NCI-H82 treated with DMSO at 0.1 percent for 48 hours (cell line): ENCODE data around the gene RIPPLY3.
"Not testable (repeated sequence)": the region's sequence is repeated elsewhere in the genome, so short reads cannot be mapped to it uniquely, and the experiment has no call there.

Experiments
- DNase-seq: peaks from one replicate; lab custom pipeline; 2025; ENCODE audit not compliant: unreplicated experiment; lab: John Stamatoyannopoulos, UW

RIPPLY3 gene

DNA sequence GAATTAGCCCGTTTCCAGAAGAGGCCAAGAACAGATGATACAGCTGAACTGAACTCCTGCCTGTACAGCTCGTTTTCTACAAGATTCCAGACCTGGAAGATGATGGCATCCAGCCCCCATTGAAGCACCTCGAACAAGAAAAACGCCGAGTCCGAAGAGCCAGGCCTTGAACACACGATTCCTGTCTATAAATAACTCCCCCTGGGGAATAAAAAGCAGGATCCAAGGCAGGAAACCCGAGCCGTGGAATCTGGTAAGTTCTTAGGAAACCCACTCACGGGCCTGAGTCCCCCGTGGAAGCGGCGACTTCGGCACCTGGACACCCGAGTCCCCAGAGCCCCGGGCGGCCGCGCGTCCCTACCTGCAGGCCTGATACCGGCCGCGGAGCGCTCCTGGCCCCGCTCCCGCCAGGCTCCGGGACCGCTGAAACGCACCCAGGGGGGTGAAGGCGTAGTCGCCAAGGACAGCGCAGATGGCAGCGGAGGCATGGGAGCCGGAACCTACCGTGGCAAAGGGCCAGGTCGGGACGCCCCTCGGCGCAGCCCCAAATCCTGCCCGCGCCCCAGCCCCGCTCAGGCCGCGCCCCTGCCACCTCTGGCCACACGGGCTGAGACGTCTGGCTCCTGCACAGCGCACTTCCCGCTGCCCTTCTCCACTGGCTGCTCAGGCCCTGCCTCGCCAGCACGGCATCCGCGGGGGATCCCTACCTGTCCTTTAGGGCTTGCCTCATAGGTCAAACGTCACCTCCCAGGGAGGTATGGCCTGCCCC, 26.0 kb upstream of the RIPPLY3 start:
- no peak for DNase-seq

DNA sequence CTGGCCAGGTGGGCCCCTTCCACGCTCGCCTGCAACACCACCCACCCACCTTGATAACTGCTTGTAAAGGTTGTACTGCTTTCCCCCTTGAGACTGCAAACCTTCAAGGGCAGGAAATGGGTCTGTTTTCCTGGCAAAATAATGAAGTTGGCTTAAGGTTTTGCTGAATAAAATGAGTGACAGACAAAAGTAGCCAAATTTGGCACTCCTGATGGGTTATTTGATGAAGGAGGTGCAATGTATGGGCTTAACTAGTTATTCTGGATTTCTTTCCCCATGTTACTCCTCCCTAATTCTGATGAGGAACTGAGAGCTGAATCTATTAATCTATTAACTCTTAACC, 25.5 kb upstream of the RIPPLY3 start:
- DNase-seq, result no peak

DNA sequence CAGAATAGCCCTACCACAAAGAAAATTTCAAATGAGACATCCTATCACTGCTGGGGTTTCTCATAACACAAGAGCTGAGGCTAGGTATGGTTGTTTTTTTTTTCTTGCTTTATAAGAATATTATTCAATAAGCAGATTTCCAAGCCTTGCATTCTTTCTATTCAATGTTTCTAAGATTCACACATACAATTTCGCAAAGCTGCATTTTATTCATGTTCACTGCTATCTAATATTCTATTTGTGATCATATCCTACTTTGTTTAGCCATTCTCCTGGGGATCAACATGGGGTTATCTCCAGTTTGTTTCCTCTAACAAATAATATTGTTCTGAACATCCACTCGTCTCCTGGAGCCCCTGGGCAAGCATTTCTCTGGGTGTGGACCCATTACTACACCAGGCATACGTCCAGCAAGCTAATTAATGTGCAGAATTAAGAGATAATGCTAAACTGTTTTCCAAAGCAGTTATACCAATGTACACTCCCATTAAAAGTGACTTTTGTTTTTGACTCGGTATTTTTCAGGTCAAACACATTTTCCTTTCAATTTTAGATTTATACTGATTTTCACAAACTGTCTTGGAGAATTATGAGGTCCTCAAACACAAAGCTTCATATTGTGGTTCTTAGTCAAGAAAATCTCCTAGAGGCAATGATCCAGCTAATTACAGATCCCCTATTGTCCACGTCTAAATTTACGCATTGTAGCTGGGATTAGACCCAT, 24.4 kb upstream of the RIPPLY3 start:
- no peak for DNase-seq

DNA sequence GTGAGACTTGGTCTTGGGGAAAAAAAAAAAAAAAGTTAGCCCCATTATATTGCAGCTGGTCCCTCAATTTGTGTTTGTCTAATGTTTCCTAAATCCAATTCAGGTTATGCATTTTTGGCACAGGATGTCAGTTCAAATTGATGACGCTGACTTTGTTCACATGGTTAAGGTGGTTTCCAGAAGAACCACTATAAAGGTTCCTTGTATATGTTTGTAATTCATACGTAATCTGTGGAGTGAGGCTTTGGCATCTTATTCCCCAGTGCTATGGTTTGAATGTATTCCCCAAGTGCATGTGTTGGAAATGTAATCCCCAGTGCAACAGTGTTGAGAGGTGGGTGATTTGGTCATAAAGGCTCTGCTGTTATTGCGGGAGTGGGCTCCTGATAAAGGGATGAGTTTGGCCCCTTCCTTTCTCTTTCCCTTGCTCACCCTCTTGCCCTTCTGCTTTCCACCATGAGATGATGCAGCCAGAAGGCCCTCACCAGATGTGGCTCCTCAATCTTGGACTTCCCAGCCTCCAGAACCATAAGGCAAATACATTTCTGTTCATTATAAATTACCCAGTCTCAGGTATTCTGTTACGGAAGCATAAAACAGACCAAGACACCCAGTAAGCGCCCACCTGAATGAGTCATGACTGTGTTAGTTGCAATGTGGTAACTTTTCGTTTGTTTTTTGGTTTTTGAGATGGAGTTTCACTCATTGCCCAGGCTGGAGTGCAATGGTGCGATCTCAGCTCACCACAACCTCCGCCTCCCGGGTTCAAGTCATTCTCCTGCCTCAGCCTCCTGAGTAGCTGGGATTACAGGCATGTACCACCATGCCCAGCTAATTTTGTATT, 20.5 kb upstream of the RIPPLY3 start:
- DNase-seq, result no peak

DNA sequence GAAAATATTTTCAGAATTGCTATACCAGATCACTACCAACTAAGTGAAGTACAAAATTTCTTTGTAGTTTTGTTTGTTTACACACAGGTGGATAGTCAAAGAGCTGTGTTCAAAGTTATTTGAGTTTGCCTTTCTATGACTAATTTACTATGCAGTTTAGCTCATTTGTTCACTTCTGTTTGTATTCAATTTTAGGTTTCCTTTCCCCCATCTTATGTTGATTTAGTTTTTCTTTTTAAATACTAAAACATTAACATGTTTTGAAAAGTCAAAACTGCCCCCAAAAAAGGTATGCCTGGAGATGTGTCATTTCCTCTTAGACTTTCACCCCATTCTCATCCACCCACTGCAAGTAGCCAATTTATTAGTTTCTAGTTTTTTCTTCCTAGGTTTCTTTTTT, 18.7 kb upstream of the RIPPLY3 start:
- no peak for DNase-seq

DNA sequence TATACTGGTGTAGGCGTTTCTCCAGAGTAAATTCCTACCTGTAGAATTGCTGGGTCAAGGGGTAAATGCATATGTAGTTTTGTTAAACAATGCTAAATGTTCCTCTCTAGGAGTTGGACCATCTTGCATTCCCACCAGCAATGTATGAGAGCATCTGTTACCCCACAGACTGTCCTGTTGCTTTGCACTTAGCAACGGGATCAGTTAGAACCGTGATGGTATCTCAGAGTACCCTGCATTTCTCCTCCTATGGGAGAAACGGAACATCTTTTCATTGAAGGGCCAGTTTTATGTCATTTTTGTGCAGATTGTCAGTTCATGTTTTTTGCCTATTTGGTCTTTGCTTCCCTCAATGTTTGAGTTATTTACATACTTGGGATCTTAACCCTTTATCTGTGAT, 18.0 kb upstream of the RIPPLY3 start:
- no peak for DNase-seq

DNA sequence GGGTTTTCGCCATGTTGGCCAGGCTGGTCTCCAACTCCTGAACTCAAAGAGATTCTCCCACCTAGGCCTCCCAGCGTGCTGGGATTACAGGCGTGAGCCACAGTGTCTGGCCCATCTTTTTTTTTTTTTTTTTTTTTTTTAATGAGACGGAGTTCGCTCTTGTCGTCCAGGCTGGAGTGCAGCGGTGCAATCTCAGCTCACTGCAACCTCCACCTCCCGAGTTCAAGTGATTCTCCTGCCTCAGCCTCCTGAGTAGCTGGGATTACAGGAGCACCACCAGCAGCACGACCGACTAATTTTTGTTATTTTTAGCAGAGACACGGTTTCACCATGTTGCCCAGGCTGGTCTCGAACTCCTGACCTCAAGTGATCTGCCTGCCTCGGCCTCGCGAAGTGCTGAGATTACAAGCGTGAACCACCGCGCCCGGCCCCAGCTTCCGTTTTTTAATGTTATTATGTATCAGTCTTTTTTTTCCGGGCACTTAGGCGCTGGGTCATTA, 17.3 kb upstream of the RIPPLY3 start:
- not testable (repeated sequence) for DNase-seq

DNA sequence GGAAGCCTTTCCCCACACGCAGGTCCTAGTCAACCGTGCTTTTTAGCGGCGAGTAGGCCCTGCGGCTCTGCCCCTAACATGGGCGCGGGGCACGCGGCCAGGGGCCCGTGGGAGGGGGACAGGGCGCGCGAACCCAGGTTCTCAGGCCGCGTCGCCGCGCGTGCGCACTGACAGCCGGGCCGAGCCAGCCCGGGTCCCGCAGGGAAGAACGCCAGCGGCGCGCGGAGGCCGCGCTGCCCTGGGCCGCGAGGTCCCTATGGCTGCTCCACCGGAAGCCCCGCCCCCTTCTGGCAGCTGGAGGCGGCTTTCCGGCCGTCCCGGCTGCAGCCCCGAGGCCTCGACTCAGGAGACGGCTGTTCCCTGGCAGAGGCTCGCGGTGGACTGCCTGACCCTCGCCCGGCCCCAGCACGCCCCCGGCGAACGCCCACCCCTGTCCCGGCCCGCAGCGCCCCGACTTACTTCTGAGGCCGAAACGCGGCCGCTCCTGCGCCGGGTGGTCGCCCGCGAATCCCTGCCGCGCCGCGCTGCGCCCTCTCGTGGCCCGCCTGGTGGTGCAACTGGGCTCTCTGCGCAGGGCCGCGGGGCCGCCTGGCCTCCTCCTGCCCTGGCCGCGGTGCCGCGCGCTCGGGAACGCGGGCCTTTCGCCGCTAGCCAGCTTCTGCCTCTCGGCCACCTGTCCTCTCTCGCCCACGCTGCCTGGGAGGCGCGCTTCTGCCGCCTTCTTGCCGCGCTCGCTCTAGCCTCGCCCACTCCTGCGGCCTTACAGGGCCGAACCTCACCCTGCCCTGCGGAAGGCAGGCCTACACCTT, 16.6 kb upstream of the RIPPLY3 start:
- peak; percentile 82 for DNase-seq

DNA sequence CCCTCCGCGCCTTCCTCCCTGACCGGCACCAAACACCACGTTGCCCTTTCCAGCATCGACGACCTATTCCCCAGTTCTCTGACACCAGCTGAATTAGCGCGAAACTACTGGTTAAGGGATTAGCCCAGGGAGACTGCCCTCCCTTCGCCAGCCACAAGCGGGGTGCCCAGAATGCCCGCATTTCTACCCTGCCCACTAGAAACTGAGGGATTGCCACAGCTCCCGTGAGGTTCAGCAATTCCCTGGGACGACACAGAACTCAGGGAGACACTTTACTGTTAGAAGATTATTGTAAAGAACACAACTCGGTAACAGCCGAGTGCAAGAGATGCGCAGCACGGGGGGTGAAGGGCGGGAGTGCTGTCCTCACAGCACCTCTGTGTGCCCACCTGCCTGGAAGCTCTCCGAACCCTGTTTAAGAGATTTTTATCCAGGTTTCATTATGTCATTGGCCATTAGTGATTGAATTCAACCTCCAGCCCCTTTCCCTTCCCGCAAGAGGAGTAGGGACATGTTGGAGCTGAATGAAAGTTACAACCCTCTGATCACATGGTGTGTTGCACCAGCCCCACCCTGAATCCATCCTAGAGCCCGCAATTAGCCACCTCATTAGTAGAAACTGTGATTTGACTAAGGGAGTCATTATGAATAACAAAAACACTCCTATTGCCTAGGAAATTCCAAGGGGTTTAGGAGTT, 15.8 kb upstream of the RIPPLY3 start:
- DNase-seq, result no peak

DNA sequence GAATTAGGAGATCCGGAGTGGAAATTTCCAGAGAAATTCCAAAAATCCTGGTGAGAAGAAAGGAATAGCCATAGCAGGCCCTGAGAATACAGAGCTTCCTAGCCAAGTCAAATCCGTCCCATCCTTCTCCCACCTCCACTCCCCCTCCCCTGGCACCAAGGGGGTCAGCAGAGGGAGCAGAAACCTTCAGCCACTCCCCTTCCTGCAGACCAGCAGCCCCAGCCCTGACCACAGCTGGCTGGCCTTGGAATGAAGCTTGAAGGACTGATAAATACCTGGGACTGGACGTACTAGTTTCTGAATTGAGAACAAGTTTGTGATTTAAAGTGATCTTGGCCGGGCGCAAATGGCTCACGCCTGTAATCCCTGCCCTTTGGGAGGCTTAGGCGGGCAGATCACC, 13.8 kb upstream of the RIPPLY3 start:
- no peak for DNase-seq

DNA sequence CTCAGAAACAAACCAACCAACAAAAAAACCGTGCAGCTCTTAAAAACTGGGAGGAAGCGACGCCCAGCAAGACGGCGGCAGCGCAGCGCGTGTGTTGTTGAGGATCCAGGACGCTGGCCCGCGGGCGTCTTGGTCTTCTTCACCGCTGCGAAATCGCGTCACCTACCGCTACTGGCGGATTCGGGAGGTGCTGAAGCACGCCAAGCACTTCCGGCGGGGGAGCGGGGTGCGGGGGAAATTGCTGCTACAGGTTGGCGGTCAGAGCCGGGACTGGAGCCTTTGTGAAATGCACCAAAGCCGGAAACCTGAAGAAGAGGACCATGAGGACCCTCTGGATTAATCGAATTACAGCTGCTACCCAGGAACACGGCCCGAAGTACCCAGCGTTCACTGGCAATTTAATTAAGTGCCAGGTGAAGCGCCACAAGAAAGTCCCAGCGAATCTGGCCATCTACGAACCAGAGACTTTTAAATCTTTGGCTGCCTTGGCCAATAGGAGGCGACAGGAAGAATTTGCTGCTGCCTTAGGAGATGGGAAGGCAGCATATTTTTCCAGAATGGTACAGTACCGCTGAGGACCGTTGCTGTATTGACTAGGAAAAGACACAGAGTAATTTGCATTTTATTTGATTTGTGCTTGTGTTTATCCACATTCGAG, 11.9 kb upstream of the RIPPLY3 start:
- no peak for DNase-seq

DNA sequence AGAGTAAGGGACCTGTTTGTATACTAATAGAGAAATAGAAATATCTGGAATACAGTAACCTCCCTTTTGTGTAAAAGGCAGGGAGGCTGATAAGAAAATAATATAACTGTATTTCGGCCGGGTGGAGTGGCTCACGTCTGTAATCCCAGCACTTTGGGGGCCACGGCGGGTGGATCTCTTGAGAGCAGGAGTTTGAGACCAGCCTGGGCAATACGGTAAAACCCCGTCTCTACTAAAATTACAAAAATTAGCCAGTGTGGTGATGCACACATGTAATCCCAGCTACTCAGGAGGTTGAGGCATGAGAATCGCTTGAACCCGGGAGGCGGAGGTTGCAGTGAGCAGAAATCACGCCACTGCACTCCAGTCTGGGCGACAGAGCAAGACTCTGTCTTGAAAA, 11.2 kb upstream of the RIPPLY3 start:
- DNase-seq, result not testable (repeated sequence)

DNA sequence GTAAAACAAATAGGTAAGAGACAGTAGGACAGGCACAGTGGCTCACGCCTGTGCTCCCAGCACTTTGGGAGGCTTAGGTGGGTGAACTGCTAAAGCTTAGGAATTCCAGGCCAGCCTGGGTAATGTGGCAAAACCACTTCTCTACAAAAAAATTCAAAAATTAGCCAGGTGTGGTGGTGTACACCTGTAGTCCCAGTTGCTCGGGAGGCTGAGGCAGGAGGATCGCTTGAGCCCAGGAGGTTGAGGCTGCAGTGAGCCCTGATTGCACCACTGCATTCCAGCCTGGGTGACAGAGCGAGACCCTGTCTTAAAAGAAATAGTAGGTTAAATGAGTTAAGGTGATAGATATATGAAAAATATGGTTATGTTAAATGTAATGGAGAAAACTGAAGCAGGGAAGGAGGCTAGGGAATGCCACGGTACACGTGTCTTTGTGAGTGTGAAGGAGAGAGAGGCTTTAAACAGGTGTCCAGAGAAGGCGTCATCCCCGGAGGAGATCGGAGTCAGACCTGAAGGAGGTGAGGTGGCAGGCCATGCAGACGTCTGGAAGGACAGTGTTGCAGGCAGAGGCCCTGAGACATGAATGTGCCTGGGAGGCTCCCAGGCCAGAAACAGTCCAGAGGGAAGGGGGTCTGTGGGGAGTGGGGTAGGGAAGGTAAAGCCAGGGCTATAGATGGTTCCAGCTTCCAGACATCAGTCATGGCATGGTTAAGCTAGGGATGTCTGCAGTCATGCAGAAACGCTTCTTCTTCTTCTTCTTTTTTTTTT, 7.2 kb upstream of the RIPPLY3 start:
- DNase-seq, result no peak

DNA sequence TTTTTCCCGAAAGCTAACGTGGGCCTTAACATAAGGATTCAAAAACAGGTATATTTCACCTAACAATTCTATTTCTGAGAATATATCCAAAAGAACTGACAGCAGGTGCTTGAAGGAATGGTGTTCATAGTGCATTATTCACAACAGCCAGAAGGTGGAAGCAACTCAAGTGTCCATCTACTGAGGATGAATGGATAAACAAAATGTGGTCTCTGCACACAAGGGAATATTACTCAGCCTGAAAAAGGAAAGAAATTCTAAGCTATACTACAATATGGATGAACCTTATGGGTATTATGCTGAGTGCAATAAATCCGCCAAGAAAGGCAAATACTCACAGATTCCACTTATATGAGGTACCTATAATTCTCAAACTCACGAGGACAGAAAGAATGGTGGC, 6.1 kb upstream of the RIPPLY3 start:
- DNase-seq, result no peak

DNA sequence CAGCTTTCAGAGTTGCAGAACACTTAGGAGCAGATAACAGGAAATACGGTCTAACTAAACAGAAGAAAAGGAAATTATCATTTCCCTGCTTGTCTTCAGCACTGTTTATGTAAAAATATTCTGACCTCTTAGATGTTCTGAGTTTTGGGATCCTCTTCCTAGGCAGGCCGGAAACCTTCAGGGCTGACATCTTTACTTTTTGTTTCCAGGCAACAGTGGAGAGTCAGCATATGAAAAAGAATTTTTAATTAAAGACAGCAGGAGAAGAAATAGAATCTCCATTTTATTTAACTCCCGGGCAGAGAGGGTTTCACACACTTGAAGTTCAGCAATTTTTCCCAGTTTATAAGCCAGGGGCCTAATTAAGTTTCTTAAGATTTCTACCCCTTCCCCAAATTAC, 5.1 kb upstream of the RIPPLY3 start:
- no peak for DNase-seq

DNA sequence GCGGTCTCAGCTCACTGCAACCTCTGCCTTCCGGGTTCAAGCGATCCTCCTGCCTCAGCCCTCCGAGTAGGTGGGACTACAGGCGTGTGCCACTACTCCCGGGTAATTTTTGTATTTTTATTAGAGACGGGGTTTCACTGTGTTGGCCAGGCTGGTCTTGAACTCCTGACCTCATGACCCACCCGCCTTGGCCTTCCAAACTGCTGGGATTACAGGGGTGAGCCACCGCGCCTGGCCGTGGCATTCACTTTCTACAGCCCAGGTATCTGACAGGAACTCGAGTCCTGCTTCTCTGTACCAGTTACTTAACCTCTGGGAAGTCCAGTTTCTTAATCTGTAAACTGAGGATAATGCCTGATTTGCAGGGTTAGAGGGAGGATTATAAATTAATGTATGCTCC, 3.7 kb upstream of the RIPPLY3 start:
- not testable (repeated sequence) for DNase-seq

DNA sequence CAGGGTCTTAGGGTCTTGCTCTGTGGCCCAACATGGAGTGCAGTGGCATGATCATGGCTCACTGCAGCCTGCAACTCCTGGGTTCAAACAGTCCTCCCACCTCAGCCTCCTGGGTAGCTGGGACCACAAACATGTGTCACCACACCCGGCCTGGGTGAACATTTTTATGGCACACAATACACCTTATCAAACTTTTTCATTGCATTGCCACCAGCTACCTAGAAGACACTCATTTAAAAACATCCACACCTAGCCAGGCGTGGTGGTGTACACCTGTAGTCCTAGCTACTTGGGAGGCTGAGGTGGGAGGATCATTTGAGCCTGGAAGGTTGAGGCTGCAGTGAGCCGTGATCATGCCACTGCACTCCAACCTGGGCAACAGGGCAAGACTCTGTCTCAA, 2.6 kb upstream of the RIPPLY3 start:
- not testable (repeated sequence) for DNase-seq

DNA sequence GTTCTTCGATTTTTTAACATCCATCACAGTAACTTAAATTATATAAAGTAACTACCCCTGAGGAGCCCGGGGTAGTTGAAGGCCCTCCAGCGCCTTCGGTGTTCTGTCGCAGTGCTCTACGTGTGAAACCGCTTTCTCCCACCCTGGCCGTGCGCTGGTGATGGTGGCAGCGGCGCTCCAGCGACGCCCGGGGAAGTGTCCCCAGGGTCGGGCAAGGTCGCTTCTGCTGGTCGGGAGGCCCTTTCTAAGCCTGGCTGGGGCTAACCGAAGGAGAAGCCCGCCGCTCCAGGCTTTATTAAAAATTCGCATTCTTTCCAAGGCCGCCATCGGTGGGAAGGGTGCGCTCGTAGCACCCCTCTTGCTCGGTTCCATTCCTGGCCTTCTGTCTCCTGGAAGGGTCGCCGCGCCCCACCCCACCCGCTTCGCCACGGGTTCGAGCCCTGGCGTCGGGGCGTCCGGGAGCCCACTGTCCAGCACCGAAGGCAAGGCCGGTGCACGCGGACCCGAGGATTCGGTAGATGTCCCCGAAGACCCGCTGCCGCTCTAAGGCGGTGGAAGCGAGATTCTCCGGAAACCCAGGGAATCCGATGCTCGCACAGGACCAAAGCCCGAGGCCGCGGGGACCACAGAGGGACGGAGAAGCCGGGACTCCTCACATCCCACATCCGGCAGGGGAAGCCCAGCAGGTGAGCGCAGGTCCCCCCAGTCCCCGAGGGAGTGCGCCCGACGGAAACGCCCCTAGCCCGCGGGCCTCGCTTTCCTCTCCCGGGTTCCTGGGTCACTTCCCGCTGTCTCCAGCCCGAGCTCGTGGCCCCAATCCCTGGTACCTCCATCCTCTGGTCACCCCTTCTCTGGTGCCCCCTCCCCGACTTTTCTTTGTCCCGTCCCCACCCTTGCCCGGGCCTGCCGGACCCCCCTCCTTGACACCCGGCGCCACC, 685 bp upstream of the RIPPLY3 start:
- DNase-seq, result no peak
